Measurements from ENCODE around the gene IL5RA.

IL5RA gene

GRCh38 chr3:3081381-3082233, 28.6 kb downstream of the IL5RA start:
- Histone ChIP-seq H3K27me3 (ENCODE audit: control insufficient read depth, low read length) (peaks cover 2% of the 10 kb centered on the region; the same call in 1 of the 2 replicates), H3K9me3 (ENCODE audit: control insufficient read depth, insufficient read depth, low read length) (no peaks in the 10 kb centered on the region), H3K4me2 (ENCODE audit: low read length) (no peak overlapping the region), H3K79me2 (ENCODE audit: control insufficient read depth, low read length) (no peaks in the 10 kb centered on the region), H3K4me1 (ENCODE audit: control insufficient read depth, low read length) (no peaks in the 10 kb centered on the region), H3K27ac (ENCODE audit: low read depth, low read length) (no peak overlapping the region), H3K4me3 (ENCODE audit: low read length) (no peak overlapping the region), H3K36me3 (ENCODE audit: control insufficient read depth, low read length) (no peaks in the 10 kb centered on the region), H3F3A (ENCODE audit: control insufficient read depth, insufficient read depth) (no peaks in the 10 kb centered on the region), H3K9me2 (replicated peaks; ENCODE audit: control insufficient read depth, low read length) (no peaks in the 10 kb centered on the region), H4K20me1 (ENCODE audit: control insufficient read depth, insufficient read depth, low read depth, low read length) (no peaks in the 10 kb centered on the region)
- TF ChIP-seq EZH2phosphoT487 (IDR thresholded peaks at IDR 0.05; ENCODE audit: borderline replicate concordance, low read length) (no peak), CTCF (IDR thresholded peaks at IDR 0.05; ENCODE audit: low read depth, low read length, poor library complexity, severe bottlenecking) (no peak)

GRCh38 chr3:3080309-3080708, 29.9 kb downstream of the IL5RA start:
- TF ChIP-seq EZH2phosphoT487 (IDR thresholded peaks at IDR 0.05; ENCODE audit: borderline replicate concordance, low read length): no peak
- no peak for TF ChIP-seq CTCF (IDR thresholded peaks at IDR 0.05; ENCODE audit: low read depth, low read length, poor library complexity, severe bottlenecking)
- H4K20me1 ChIP-seq (ENCODE audit: control insufficient read depth, insufficient read depth, low read depth, low read length): no peaks in the 10 kb centered on the region

GRCh38 chr3:3074551-3075257, 35.5 kb downstream of the IL5RA start:
- H3K27ac ChIP-seq (ENCODE audit: low read depth, low read length): no peak overlapping the region
- no peaks in the 10 kb centered on the region for H3K36me3 ChIP-seq (ENCODE audit: control insufficient read depth, low read length)
- H3K79me2 ChIP-seq (ENCODE audit: control insufficient read depth, low read length): no peaks in the 10 kb centered on the region
- H3F3A ChIP-seq (ENCODE audit: control insufficient read depth, insufficient read depth): no peaks in the 10 kb centered on the region
- no peaks in the 10 kb centered on the region for H4K20me1 ChIP-seq (ENCODE audit: control insufficient read depth, insufficient read depth, low read depth, low read length)
- no peak overlapping the region for H3K4me2 ChIP-seq (ENCODE audit: low read length)
- H3K9me3 ChIP-seq (ENCODE audit: control insufficient read depth, insufficient read depth, low read length): no peaks in the 10 kb centered on the region
- TF ChIP-seq CTCF (IDR thresholded peaks at IDR 0.05; ENCODE audit: low read depth, low read length, poor library complexity, severe bottlenecking): no peak
- TF ChIP-seq EZH2phosphoT487 (IDR thresholded peaks at IDR 0.05; ENCODE audit: borderline replicate concordance, low read length): no peak
- no peaks in the 10 kb centered on the region for H3K27me3 ChIP-seq (ENCODE audit: control insufficient read depth, low read length)
- no peak overlapping the region for H3K4me3 ChIP-seq (ENCODE audit: low read length)
- no peaks in the 10 kb centered on the region for H3K4me1 ChIP-seq (ENCODE audit: control insufficient read depth, low read length)
- no peaks in the 10 kb centered on the region for H3K9me2 ChIP-seq (replicated peaks; ENCODE audit: control insufficient read depth, low read length)

More at GRCh38 chr3:3080309-3080708, 29.9 kb downstream of the IL5RA start:
- no peaks in the 10 kb centered on the region for H3K79me2 ChIP-seq (ENCODE audit: control insufficient read depth, low read length)
- H3K27me3 ChIP-seq (ENCODE audit: control insufficient read depth, low read length): peaks cover 2% of the 10 kb centered on the region; the same call in 1 of the 2 replicates
- no peaks in the 10 kb centered on the region for H3K36me3 ChIP-seq (ENCODE audit: control insufficient read depth, low read length)
- H3K27ac ChIP-seq (ENCODE audit: low read depth, low read length): no peak overlapping the region
- H3K9me3 ChIP-seq (ENCODE audit: control insufficient read depth, insufficient read depth, low read length): no peaks in the 10 kb centered on the region
- H3F3A ChIP-seq (ENCODE audit: control insufficient read depth, insufficient read depth): no peaks in the 10 kb centered on the region
- H3K4me1 ChIP-seq (ENCODE audit: control insufficient read depth, low read length): no peaks in the 10 kb centered on the region
- no peak overlapping the region for H3K4me2 ChIP-seq (ENCODE audit: low read length)
- H3K4me3 ChIP-seq (ENCODE audit: low read length): no peak overlapping the region
- H3K9me2 ChIP-seq (replicated peaks; ENCODE audit: control insufficient read depth, low read length): no peaks in the 10 kb centered on the region
